Activated CD8-positive, alpha-beta T cell treated with anti-CD3 and anti-CD28 coated beads for 36 hours (primary cell): ENCODE results near the gene ACAP3. TPM values are rescaled to one million over a fixed set of nuclear protein-coding genes. Genes with fewer than 3 reads are reported as not detected.

Source experiments
- ATAC-seq: fragments of 200-7000 bp; cut with Tn5 transposase; one replicate; pipeline ENCODE4 v1.10.0; 2021; ENCODE audit warnings: mild to moderate bottlenecking, moderate library complexity
- CTCF ChIA-PET: fragments of 350-600 bp; sonication (Branson Sonifier 250); formaldehyde crosslinking; loops from one replicate; lab custom pipeline; 2021; ENCODE audit warnings: antibody characterized with exemption; lab: Charles Lee
- POLR2A ChIA-PET: fragments of 350-600 bp; sonication (Branson Sonifier 250); formaldehyde crosslinking; loops from one replicate; lab custom pipeline; 2021; ENCODE audit warnings: antibody characterized with exemption; lab: Charles Lee
- DNase-seq: peaks from one replicate; pipeline ENCODE4 v3.0.0-alpha.2; 2020
- H3K27ac Mint-ChIP-seq: one replicate; pipeline ENCODE4 v1.8.0; 2021; ENCODE audit warnings: mild to moderate bottlenecking, mixed read lengths
- H3K27me3 Mint-ChIP-seq: one replicate; pipeline ENCODE4 v1.8.0; 2021; ENCODE audit warnings: mixed read lengths
- H3K36me3 Mint-ChIP-seq: one replicate; pipeline ENCODE4 v1.8.0; 2021; ENCODE audit warnings: low read depth, mixed read lengths
- H3K4me1 Mint-ChIP-seq: one replicate; pipeline ENCODE4 v1.8.0; 2021; ENCODE audit warnings: low read depth, mixed read lengths
- H3K4me3 Mint-ChIP-seq: one replicate; pipeline ENCODE4 v1.8.0; 2021; ENCODE audit warnings: mild to moderate bottlenecking, moderate library complexity, mixed read lengths
- H3K9me3 Mint-ChIP-seq: one replicate; pipeline ENCODE4 v1.8.0; 2021; ENCODE audit warnings: mixed read lengths
- intact Hi-C: fragments of 100-400 bp; cut with micrococcal nuclease; formaldehyde crosslinking; loops from one replicate; pipeline ENCODE4 v1.10.0; 2022
- total RNA-seq, 2 experiments: library from RNA; stranded (reverse); gene quantifications; one replicate each; pipeline ENCODE4 v1.2.3, GENCODE V29; 2021
- TF ChIP-seq, protein P1 (sequence below): fragments of 200-600 bp; IDR thresholded peaks from one replicate; pipeline ENCODE4 v1.8.0; 2022; ENCODE audit warnings: antibody characterized with exemption, mild to moderate bottlenecking

ACAP3 gene
- total RNA-seq, 2 experiments from 2014 or later, result 41.1 to 42.5 TPM

DNA sequence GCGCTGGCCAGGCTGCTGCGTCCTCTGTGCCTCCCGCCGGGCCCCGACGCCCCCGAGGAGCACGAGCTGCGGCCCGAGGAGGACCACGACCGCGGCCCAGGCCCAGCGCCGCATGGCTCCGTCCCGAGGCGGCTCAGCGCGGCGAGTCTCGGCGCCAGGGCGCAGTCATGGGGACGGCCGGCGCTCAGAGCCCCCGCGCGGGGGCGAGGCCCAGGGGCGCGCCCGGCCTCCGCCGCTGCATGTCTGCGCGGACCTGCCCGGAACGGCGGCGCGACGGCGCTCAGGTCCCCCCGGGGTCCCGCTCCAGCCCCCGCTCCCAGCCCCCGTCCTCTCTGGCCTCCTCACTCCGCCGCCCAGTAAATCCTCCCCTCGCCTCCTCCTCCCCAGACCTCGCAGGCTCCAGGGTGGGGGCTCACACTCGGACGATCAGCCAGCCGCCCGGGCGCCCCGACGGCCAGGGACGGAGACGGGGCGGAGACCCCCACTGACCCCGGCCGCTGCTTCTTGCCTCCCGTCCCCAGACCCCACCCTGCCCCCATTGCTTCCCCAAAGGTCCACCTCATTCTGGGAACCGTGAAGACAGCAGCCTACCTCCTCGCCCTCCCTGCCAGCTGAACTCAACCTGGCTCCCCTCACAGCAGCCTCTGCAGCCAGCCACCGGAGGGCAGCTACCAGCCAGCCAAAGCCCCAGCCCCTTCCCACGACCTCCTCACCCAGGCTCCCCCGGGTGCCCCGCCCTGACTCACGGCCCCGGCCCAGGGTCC lies 61.0 kb downstream of the ACAP3 start, which contains the start of gene C1QTNF12:
TSS of gene C1QTNF12 (minus strand) at position 146 of the 764 bp plus-strand sequence. CDS start at position 114, 32 bp downstream.
- peaks cover 4% of the 10 kb centered on the region for H3K36me3 Mint-ChIP-seq
- no peak within 1 kb of the TSS for H3K4me3 Mint-ChIP-seq
- TF ChIP-seq, protein P1, sequence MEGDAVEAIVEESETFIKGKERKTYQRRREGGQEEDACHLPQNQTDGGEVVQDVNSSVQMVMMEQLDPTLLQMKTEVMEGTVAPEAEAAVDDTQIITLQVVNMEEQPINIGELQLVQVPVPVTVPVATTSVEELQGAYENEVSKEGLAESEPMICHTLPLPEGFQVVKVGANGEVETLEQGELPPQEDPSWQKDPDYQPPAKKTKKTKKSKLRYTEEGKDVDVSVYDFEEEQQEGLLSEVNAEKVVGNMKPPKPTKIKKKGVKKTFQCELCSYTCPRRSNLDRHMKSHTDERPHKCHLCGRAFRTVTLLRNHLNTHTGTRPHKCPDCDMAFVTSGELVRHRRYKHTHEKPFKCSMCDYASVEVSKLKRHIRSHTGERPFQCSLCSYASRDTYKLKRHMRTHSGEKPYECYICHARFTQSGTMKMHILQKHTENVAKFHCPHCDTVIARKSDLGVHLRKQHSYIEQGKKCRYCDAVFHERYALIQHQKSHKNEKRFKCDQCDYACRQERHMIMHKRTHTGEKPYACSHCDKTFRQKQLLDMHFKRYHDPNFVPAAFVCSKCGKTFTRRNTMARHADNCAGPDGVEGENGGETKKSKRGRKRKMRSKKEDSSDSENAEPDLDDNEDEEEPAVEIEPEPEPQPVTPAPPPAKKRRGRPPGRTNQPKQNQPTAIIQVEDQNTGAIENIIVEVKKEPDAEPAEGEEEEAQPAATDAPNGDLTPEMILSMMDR, result no peak
- ATAC-seq, result no peak
- H3K27ac Mint-ChIP-seq, result no peak within 1 kb of the TSS
- H3K4me1 Mint-ChIP-seq, result peaks cover 16% of the 10 kb centered on the region
- ChIA-PET POLR2A (interaction anchor here (1.0 to 1.6 kb wide), 2 partner anchors 15 to 20 kb away, joined by 3 to 5 read pairs; partner anchors contain the start of gene SDF4), CTCF (interaction anchor here (0.7 to 1.4 kb wide), 2 partner anchors 16 to 124 kb away, joined by 3 read pairs; no protein-coding TSS in a partner anchor)
- intact Hi-C loops, result no loop called here
- DNase-seq, result no peak
- no peaks in the 10 kb centered on the region for H3K9me3 Mint-ChIP-seq
- no peaks in the 10 kb centered on the region for H3K27me3 Mint-ChIP-seq

DNA sequence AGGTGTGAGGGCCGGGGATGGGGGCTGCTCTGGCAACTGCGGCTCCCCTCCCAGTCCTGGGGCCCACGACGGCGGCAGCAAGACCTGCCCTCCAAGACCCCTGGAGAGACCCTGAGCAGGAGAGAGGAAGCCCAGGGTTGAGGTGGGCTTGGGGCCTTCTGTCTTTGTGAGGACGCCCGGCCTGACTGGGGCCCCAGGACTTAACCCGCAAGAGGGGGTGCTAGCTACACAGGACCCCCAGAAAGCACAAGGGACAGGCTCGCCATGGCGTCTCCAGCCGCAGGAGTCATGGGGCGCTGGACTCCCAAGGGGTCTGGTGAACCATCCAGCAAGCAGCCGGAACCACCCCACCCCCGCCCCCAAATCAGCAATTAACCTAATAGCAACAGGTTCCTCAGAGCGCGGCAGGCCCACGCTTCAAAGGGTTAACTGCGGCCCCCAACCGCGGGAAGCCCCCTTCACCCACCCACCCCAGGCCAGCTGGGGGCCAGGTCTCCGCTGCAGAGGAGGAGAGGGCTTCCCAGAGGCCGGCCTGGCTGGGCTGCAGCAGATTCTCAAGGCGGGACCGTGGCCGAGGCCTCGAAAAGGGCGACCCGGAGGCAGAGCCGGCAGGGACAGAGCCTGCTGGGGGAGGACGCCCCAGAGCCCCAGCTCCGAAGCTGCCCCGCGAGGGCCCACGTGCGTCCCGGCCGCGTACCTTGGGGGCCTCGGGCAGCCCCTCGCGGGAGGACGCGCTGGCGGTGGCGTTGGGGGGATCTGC lies 61.7 kb downstream of the ACAP3 start:
- H3K4me1 Mint-ChIP-seq, result peaks cover 14% of the 10 kb centered on the region
- TF ChIP-seq, protein P1, result no peak
- intact Hi-C loops, result no loop called here
- H3K27ac Mint-ChIP-seq, result no peak overlapping the region
- CTCF ChIA-PET, result no interaction called here
- no peaks in the 10 kb centered on the region for H3K9me3 Mint-ChIP-seq
- ATAC-seq (no peak), DNase-seq (no peak)
- POLR2A ChIA-PET, result interaction anchor here (1.0 to 1.6 kb wide), 2 partner anchors 15 to 19 kb away, joined by 3 to 5 read pairs; partner anchors contain the start of gene SDF4
- no peaks in the 10 kb centered on the region for H3K27me3 Mint-ChIP-seq
- H3K36me3 Mint-ChIP-seq, result peaks cover 2% of the 10 kb centered on the region
- no peak overlapping the region for H3K4me3 Mint-ChIP-seq

- Mint-ChIP-seq H3K4me1 (peaks cover 8% of the 10 kb centered on the region), H3K9me3 (no peaks in the 10 kb centered on the region), H3K27me3 (no peaks in the 10 kb centered on the region), H3K36me3 (peaks cover 1% of the 10 kb centered on the region), H3K4me3 (no peak overlapping the region), H3K27ac (no peak overlapping the region)
- TF ChIP-seq, protein P1, result no peak
- ChIA-PET CTCF (no interaction called here), POLR2A (no interaction called here)
- intact Hi-C loops, result no loop called here
- no peak for ATAC-seq
- no peak for DNase-seq
Observed at GRCh38 chr1:1245178-1245816, 62.4 kb downstream of the ACAP3 start.

DNA sequence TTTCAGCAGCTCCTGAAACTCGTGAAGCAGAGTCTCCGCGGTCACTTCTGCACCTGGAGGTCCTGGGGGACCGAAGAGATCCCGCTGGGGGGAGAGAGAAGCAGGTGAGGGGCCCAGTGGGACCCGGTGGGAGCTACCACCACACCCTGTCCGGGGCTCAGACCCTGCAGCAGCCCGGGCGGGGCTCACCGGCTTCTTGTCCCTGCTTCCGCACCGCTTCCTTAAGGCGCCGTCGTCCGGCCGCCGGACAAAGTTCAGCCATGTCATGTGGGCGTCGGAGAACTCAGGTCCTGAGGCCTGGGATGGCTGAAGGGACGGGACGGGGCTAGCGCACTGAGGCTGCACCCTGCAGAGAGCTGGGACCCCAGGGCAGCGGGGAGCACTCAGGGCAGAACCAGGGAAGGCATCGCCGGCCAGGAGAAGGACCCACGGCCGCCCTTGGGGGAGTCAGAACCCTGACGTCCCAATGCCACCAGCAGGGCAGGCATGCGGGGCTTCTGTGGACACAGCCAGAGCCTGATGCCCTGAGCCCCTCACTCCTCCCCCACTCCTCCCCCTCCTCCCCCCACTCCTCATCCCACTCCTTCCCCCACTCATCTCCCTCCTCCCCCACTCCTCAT lies 63.4 kb downstream of the ACAP3 start:
- intact Hi-C loops, result no loop called here
- TF ChIP-seq, protein P1, result no peak
- Mint-ChIP-seq H3K27me3 (no peaks in the 10 kb centered on the region), H3K4me3 (no peak overlapping the region), H3K9me3 (no peaks in the 10 kb centered on the region), H3K4me1 (no peaks in the 10 kb centered on the region), H3K36me3 (no peaks in the 10 kb centered on the region), H3K27ac (no peak overlapping the region)
- no peak for DNase-seq
- no peak for ATAC-seq
- ChIA-PET POLR2A (no interaction called here), CTCF (no interaction called here)
